ENCODE results near the gene PLCH1. TPM values are rescaled to one million over a fixed set of nuclear protein-coding genes. Genes with fewer than 3 reads are reported as not detected.

The PLCH1 gene
- total RNA-seq, 2 experiments from 2014 or later: 0.03 to 0.20 TPM

DNA sequence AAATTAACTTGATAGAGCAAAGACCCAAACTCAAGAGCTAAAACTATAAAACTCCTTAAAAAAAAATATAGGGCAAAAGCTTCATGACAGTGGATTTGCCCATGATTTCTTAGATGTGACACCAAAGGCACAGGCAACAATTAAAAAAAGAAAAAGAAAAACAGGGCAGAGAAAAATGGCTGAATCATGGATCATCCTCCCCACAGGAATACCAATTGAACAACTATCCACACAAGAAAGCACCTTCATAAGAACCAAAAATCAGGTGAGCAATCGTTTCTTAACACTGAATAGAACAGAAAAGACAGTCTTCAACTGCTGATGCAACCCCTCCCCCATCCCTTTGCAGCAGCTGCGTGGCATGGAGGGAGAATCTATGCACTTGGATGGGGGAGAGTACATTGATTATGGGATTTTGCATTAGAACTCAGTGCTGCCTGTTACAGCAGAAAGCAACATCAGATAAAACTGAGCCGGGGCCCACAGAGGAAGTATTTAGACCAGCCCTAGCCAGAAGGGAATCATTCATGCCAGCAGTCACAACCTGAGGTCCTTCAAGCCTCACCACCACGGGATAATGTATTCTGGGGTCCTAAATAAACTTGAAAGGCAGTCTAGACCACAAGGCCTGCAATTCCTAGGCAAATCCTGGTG lies 45.5 kb upstream of the PLCH1 start:
- H3K27ac ChIP-seq (ENCODE audit: low read depth in 1 of 2, low read length in 2 of 2): no peak overlapping the region
- H3K4me3 ChIP-seq (ENCODE audit: low read length): no peak overlapping the region
- Mint-ChIP-seq H3K27ac (no peak overlapping the region), H3K4me1 (ENCODE audit: low read depth) (peaks cover 21% of the 10 kb centered on the region), H3K36me3 (ENCODE audit: low read depth) (peaks cover 66% of the 10 kb centered on the region), H3K27me3 (no peaks in the 10 kb centered on the region), H3K4me3 (no peak overlapping the region), H3K9me3 (peaks cover 9% of the 10 kb centered on the region)
- peaks cover 15% of the 10 kb centered on the region for H3K36me3 ChIP-seq (ENCODE audit: insufficient read depth, low read length)
- ChIA-PET POLR2A (no interaction called here), CTCF (no interaction called here)
- no peak for DNase-seq
- H3K27me3 ChIP-seq (ENCODE audit: control insufficient read depth in 1 of 2, insufficient read depth in 2 of 2, low read length in 2 of 2): no peaks in the 10 kb centered on the region
- intact Hi-C loops (cut with DNase I, micrococcal nuclease): no loop called here
- H3K9me3 ChIP-seq (ENCODE audit: control insufficient read depth in 1 of 2, insufficient read depth in 1 of 2, low read length in 2 of 2): no peaks in the 10 kb centered on the region
- no peaks in the 10 kb centered on the region for H3K4me1 ChIP-seq (ENCODE audit: insufficient read depth, low read length)
- ATAC-seq (ENCODE audit: poor library complexity): no peak
- TF ChIP-seq, protein P1, sequence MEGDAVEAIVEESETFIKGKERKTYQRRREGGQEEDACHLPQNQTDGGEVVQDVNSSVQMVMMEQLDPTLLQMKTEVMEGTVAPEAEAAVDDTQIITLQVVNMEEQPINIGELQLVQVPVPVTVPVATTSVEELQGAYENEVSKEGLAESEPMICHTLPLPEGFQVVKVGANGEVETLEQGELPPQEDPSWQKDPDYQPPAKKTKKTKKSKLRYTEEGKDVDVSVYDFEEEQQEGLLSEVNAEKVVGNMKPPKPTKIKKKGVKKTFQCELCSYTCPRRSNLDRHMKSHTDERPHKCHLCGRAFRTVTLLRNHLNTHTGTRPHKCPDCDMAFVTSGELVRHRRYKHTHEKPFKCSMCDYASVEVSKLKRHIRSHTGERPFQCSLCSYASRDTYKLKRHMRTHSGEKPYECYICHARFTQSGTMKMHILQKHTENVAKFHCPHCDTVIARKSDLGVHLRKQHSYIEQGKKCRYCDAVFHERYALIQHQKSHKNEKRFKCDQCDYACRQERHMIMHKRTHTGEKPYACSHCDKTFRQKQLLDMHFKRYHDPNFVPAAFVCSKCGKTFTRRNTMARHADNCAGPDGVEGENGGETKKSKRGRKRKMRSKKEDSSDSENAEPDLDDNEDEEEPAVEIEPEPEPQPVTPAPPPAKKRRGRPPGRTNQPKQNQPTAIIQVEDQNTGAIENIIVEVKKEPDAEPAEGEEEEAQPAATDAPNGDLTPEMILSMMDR (IDR thresholded peaks at IDR 0.05): no peak

DNA sequence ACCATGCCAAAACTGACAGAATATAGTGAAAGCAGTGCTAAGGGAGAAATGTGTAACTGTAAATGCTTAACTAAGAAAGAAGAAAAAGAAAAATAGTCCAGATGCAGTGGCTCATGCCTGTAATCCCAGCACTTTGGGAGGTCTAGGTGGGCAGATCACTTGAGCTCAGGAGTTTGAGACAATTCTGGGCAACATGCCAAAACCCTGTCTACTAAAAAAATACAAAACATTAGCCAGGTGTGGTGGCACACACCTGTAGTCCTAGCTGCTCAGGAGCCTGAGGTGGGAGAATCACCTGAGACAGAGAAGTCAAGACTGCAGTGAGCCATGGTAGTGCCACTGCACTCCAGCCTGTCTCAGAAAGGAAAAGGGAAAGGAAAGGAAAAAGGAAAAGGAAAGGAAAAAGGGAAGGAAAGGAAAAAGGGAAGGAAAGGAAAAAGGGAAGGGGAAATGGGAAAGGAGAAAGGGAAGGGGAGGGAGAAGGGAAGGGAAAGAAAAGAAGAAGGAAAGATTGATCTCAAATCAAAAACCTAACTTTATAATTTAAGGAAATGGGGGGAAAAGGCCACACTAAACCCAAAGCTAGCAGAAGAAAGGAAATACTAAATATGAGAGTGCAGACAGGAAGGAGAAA lies 40.9 kb upstream of the PLCH1 start:
- H3K27ac Mint-ChIP-seq: no peak overlapping the region
- H3K4me3 Mint-ChIP-seq: no peak overlapping the region
- no peak overlapping the region for H3K27ac ChIP-seq (ENCODE audit: low read depth in 1 of 2, low read length in 2 of 2)
- H3K4me1 ChIP-seq (ENCODE audit: insufficient read depth, low read length): no peaks in the 10 kb centered on the region
- TF ChIP-seq, protein P1 (IDR thresholded peaks at IDR 0.05): no peak
- ChIA-PET POLR2A (no interaction called here), CTCF (no interaction called here)
- ATAC-seq (ENCODE audit: poor library complexity): no peak
- H3K36me3 ChIP-seq (ENCODE audit: insufficient read depth, low read length): no peaks in the 10 kb centered on the region
- peaks cover 9% of the 10 kb centered on the region for H3K9me3 Mint-ChIP-seq
- DNase-seq: no peak
- intact Hi-C loops (cut with DNase I, micrococcal nuclease): no loop called here
- peaks cover 11 to 18% of the 10 kb centered on the region in 2 experiments for H3K9me3 ChIP-seq (ENCODE audit: control insufficient read depth in 1 of 2, insufficient read depth in 1 of 2, low read length in 2 of 2)
- no peak overlapping the region for H3K4me3 ChIP-seq (ENCODE audit: low read length)
- H3K4me1 Mint-ChIP-seq (ENCODE audit: low read depth): peaks cover 23% of the 10 kb centered on the region
- H3K27me3 ChIP-seq (ENCODE audit: control insufficient read depth in 1 of 2, insufficient read depth in 2 of 2, low read length in 2 of 2): no peaks in the 10 kb centered on the region
- no peaks in the 10 kb centered on the region for H3K27me3 Mint-ChIP-seq
- H3K36me3 Mint-ChIP-seq (ENCODE audit: low read depth): peaks cover 59% of the 10 kb centered on the region

DNA sequence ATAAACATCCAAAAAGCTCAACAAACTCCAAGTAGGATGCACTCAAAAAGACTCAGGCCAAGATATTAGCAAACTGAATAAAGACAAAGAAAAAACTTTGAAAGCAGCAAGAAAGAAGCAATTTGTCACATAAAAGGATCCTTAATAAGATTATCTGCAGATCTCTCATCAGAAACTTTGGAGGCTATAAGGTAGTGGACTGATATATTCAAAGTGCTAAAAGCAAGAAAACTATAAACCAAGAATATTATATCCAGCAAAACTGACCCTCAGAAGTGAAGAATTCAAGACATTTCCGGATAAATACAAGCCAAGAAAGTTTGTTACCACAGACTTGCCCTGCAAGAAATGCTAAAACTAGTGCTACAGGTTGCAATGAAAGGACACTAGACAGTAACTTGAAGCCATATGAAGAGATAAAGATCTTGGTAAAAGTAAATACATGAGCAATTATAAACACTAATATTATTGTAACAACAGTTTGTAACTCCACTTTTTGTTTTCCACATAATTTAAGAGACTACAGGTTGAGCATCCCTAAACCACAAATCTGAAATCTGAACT lies 37.6 kb upstream of the PLCH1 start:
- H3K4me1 ChIP-seq (ENCODE audit: insufficient read depth, low read length): no peaks in the 10 kb centered on the region
- H3K9me3 ChIP-seq (ENCODE audit: control insufficient read depth in 1 of 2, insufficient read depth in 1 of 2, low read length in 2 of 2): peaks cover 11 to 18% of the 10 kb centered on the region in 2 experiments
- no peaks in the 10 kb centered on the region for H3K27me3 Mint-ChIP-seq
- H3K36me3 ChIP-seq (ENCODE audit: insufficient read depth, low read length): peaks cover 3% of the 10 kb centered on the region
- no peak overlapping the region for H3K4me3 ChIP-seq (ENCODE audit: low read length)
- POLR2A ChIA-PET: no interaction called here
- no peak overlapping the region for H3K27ac ChIP-seq (ENCODE audit: low read depth in 1 of 2, low read length in 2 of 2)
- TF ChIP-seq, protein P1 (IDR thresholded peaks at IDR 0.05): no peak
- CTCF ChIA-PET: no interaction called here
- DNase-seq (no peak), ATAC-seq (ENCODE audit: poor library complexity) (no peak)
- no peak overlapping the region for H3K27ac Mint-ChIP-seq
- H3K36me3 Mint-ChIP-seq (ENCODE audit: low read depth): peaks cover 68% of the 10 kb centered on the region
- peaks cover 6% of the 10 kb centered on the region for H3K9me3 Mint-ChIP-seq
- no peaks in the 10 kb centered on the region for H3K27me3 ChIP-seq (ENCODE audit: control insufficient read depth in 1 of 2, insufficient read depth in 2 of 2, low read length in 2 of 2)
- intact Hi-C loops (cut with DNase I, micrococcal nuclease): no loop called here
- H3K4me3 Mint-ChIP-seq: no peak overlapping the region
- H3K4me1 Mint-ChIP-seq (ENCODE audit: low read depth): peaks cover 17% of the 10 kb centered on the region

Measured in CD4-positive, alpha-beta T cell (primary cell).